LNCAP (cell line): Measurements from ENCODE around the gene FMNL2.

ENCODE experiments used
- CTCF ChIP-seq: fragments of 450-650 bp; IDR thresholded peaks from 2 replicates; pipeline ENCODE4 v1.5.1; 2017; ENCODE audit warnings: mild to moderate bottlenecking

Gene FMNL2

GRCh38 chr2:152611458-152612231, 276.7 kb downstream of the FMNL2 start:
- TF ChIP-seq CTCF: no peak

- no peak for TF ChIP-seq CTCF
These were observed 278.3 kb downstream of the FMNL2 start for GRCh38 chr2:152613235-152613634.

- no peak for TF ChIP-seq CTCF
These were observed 280.2 kb downstream of the FMNL2 start for GRCh38 chr2:152615177-152615576.

- TF ChIP-seq CTCF: no peak
These were observed 282.6 kb downstream of the FMNL2 start for GRCh38 chr2:152617456-152618192.

GRCh38 chr2:152618193-152618564, 283.2 kb downstream of the FMNL2 start:
- TF ChIP-seq CTCF: no peak

GRCh38 chr2:152620208-152620607, 285.2 kb downstream of the FMNL2 start:
- TF ChIP-seq CTCF: no peak

- no peak for TF ChIP-seq CTCF
These were observed 286.0 kb downstream of the FMNL2 start for GRCh38 chr2:152620985-152621384.
